SH-SY5Y (cell line): ENCODE measurements around the gene C11orf68.

ENCODE experiments used
- GATA2 ChIP-seq: IDR thresholded peaks from 2 replicates; pipeline ENCODE4 v1.6.1; 2011; ENCODE audit warnings: mild to moderate bottlenecking, low read depth, low read length
- GATA3 ChIP-seq: IDR thresholded peaks from 2 replicates; pipeline ENCODE4 v1.6.1; 2011; ENCODE audit warnings: low read depth, mild to moderate bottlenecking, low read length, moderate library complexity

DNA sequence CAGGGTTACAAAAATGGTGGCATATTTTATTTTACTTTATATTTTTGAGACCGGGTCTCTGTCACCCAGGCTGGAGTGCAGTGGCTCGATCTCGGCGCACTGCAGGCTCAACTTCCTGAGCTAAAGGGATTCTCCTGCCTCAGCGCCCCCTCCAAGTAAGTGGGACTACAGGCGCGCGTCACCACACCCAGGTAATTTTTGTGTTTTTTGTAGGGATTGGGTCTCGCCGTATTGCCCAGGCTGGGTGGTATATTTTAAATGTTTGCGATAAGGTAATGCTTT is 18.0 kb downstream of the C11orf68 start:
- no peak for TF ChIP-seq GATA3
- no peak for TF ChIP-seq GATA2
